Measurements from ENCODE around the gene MN1.

- TF ChIP-seq CTCF (IDR thresholded peaks at IDR 0.05; ENCODE audit: insufficient read depth, low read length, poor library complexity, severe bottlenecking), result no peak
- no peak for TF ChIP-seq EZH2phosphoT487 (conservative IDR thresholded peaks at IDR 0.05; ENCODE audit: low read length)
Observed at GRCh38 chr22:27757928-27758525, 43.5 kb downstream of the MN1 start.

Data from SU-DHL-6 (cell line).